Measurements from ENCODE around the gene GALNT6. TPM values are rescaled to one million over a fixed set of nuclear protein-coding genes. Genes with fewer than 3 reads are reported as not detected.

GALNT6 gene
- total and polyA plus RNA-seq, 2 donors (not counting 3 experiments of a cell fraction or from before 2014, with no cell fraction given) = 18.7 to 39.2 TPM

- Histone ChIP-seq H3K79me2 (ENCODE audit: control insufficient read depth, insufficient read depth, low read length) (no peaks in the 10 kb centered on the region), H2AFZ (ENCODE audit: low read depth, low read length) (no peak overlapping the region), H3K9me3 (replicated peaks; ENCODE audit: control insufficient read depth, insufficient read depth, low read length) (no peaks in the 10 kb centered on the region), H3K4me3 (replicated peaks in 1 of 3; ENCODE audit: insufficient read depth in 1 of 3, low read depth in 1 of 3, low read length in 3 of 3) (no peak overlapping the region), H3K4me2 (ENCODE audit: insufficient read depth, low read length) (no peak overlapping the region), H3K36me3 (ENCODE audit: control insufficient read depth in 2 of 2, extremely low read depth in 1 of 2, insufficient read depth in 2 of 2, low read length in 2 of 2) (no peaks in the 10 kb centered on the region), H3K27me3 (ENCODE audit: control insufficient read depth in 2 of 2, insufficient read depth in 2 of 2, low read length in 2 of 2) (peaks cover 0 to 2% of the 10 kb centered on the region in 2 experiments), H3K27ac (ENCODE audit: insufficient read depth, low read depth, low read length) (no peak overlapping the region), H3K9me1 (replicated peaks; ENCODE audit: control insufficient read depth, extremely low read depth, insufficient read depth, low read length) (no peaks in the 10 kb centered on the region), H3K4me1 (ENCODE audit: control insufficient read depth, extremely low read depth, insufficient read depth, low read length) (no peaks in the 10 kb centered on the region), H3K9ac (replicated peaks; ENCODE audit: extremely low read depth, insufficient read depth, low read length) (no peak overlapping the region), H4K20me1 (replicated peaks; ENCODE audit: control insufficient read depth, extremely low read depth, insufficient read depth, low read length) (no peaks in the 10 kb centered on the region)
- TF ChIP-seq JUN (IDR thresholded peaks at IDR 0.05; ENCODE audit: borderline replicate concordance, insufficient read depth, insufficient read length, low read depth) (no peak), MYC (IDR thresholded peaks at IDR 0.05; ENCODE audit: low read depth, low read length) (no peak), GATA2 (IDR thresholded peaks at IDR 0.05; ENCODE audit: insufficient read depth, insufficient read length, low read depth, low read length) (no peak), POLR2AphosphoS5 (IDR thresholded peaks at IDR 0.05; ENCODE audit: insufficient read depth, low read depth, low read length) (no peak), EZH2 (IDR thresholded peaks at IDR 0.05; ENCODE audit: borderline replicate concordance, low read depth, low read length, severe bottlenecking) (no peak), FOS (IDR thresholded peaks at IDR 0.05; ENCODE audit: borderline replicate concordance, insufficient read depth, low read length) (no peak), POLR2A (IDR thresholded peaks at IDR 0.05; ENCODE audit: low read depth, low read length) (no peak)
- TF ChIP-seq, protein P1, sequence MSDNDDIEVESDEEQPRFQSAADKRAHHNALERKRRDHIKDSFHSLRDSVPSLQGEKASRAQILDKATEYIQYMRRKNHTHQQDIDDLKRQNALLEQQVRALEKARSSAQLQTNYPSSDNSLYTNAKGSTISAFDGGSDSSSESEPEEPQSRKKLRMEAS (IDR thresholded peaks at IDR 0.05; ENCODE audit: insufficient read depth, insufficient read length) = no peak
- TF ChIP-seq, protein P2, sequence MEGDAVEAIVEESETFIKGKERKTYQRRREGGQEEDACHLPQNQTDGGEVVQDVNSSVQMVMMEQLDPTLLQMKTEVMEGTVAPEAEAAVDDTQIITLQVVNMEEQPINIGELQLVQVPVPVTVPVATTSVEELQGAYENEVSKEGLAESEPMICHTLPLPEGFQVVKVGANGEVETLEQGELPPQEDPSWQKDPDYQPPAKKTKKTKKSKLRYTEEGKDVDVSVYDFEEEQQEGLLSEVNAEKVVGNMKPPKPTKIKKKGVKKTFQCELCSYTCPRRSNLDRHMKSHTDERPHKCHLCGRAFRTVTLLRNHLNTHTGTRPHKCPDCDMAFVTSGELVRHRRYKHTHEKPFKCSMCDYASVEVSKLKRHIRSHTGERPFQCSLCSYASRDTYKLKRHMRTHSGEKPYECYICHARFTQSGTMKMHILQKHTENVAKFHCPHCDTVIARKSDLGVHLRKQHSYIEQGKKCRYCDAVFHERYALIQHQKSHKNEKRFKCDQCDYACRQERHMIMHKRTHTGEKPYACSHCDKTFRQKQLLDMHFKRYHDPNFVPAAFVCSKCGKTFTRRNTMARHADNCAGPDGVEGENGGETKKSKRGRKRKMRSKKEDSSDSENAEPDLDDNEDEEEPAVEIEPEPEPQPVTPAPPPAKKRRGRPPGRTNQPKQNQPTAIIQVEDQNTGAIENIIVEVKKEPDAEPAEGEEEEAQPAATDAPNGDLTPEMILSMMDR (IDR thresholded peaks at IDR 0.05; ENCODE audit: extremely low read depth in 1 of 2, insufficient read depth in 1 of 2, low read depth in 1 of 2, low read length in 2 of 2) = no peak
- dilution Hi-C loops (cut with MboI; ENCODE audit: extremely low pct_ligation_motif_present, low sequenced_read_pairs) = no loop called here
- BruUV-seq (replicated peaks) = no TSS peak
- FAIRE-seq (no peak), DNase-seq (ENCODE audit: low read depth, low spot score) (no peak)
- CTCF ChIA-PET = no interaction called here
- intact Hi-C loops (cut with micrococcal nuclease) = no loop called here
- POLR2A ChIA-PET = no interaction called here
Measured at GRCh38 chr12:51323317-51323960, 67.8 kb downstream of the GALNT6 start.
